ENCODE data around the gene LY6G6F.

- TF ChIP-seq CTCF (IDR thresholded peaks at IDR 0.05 in 4 of 5, conservative IDR thresholded peaks at IDR 0.05 in 1 of 5): no peak
- TF ChIP-seq POLR2A (IDR thresholded peaks at IDR 0.05): no peak
Observed at GRCh38 chr6:31732029-31732428, 25.4 kb downstream of the LY6G6F start.

All from gastrocnemius medialis (tissue), 4 donors.